GM23338 (cell line): ENCODE results near the gene PIAS1. TPM values are rescaled to one million over a fixed set of nuclear protein-coding genes. Genes with fewer than 3 reads are reported as not detected.

ENCODE experiments used
- ATAC-seq: fragments of 200-7000 bp; cut with Tn5 transposase; 3 replicates; pipeline ENCODE4 v1.9.1; 2020
- DNase-seq: peaks from one replicate; pipeline ENCODE4 v3.0.0-alpha.2; 2015; ENCODE audit warnings: low spot score
- H2AFZ ChIP-seq: fragments of 200-600 bp; sonication (generic); 2 replicates; pipeline ENCODE4 v1.8.0; 2016; ENCODE audit warnings: antibody characterized with exemption, mild to moderate bottlenecking, moderate library complexity
- H3F3A ChIP-seq: fragments of 200-600 bp; sonication (generic); replicated peaks from 2 replicates; pipeline ENCODE4 v1.8.0; 2017; ENCODE audit warnings: antibody characterized with exemption, mixed run types, low read depth
- H3K27ac ChIP-seq: fragments of 200-600 bp; sonication (generic); 2 replicates; pipeline ENCODE4 v1.6.1; 2016; ENCODE audit warnings: low read depth
- H3K27me3 ChIP-seq: fragments of 200-600 bp; sonication (generic); 2 replicates; pipeline ENCODE4 v1.8.0; 2016; ENCODE audit warnings: mild to moderate bottlenecking, mixed run types, moderate library complexity; ENCODE audit not compliant: insufficient read depth
- H3K36me3 ChIP-seq: fragments of 200-600 bp; sonication (generic); 2 replicates; pipeline ENCODE4 v1.8.0; 2016; ENCODE audit warnings: mild to moderate bottlenecking; ENCODE audit not compliant: insufficient read depth
- H3K4me1 ChIP-seq: fragments of 200-600 bp; sonication (generic); 2 replicates; pipeline ENCODE4 v1.8.0; 2016; ENCODE audit warnings: mild to moderate bottlenecking, moderate library complexity; ENCODE audit not compliant: insufficient read depth
- H3K4me2 ChIP-seq: fragments of 200-600 bp; sonication (generic); 2 replicates; pipeline ENCODE4 v1.7.1; 2017; ENCODE audit warnings: mixed run types
- H3K4me3 ChIP-seq: fragments of 200-600 bp; sonication (generic); 2 replicates; pipeline ENCODE4 v1.6.1; 2016; ENCODE audit warnings: mixed run types
- H3K79me2 ChIP-seq: fragments of 200-600 bp; sonication (generic); replicated peaks from 2 replicates; pipeline ENCODE4 v1.8.0; 2017; ENCODE audit warnings: mild to moderate bottlenecking; ENCODE audit not compliant: insufficient read depth
- H3K9me2 ChIP-seq: fragments of 200-600 bp; sonication (generic); 2 replicates; pipeline ENCODE4 v1.8.0; 2017; ENCODE audit not compliant: insufficient read depth
- H4K20me1 ChIP-seq: fragments of 200-600 bp; sonication (generic); replicated peaks from 2 replicates; pipeline ENCODE4 v1.8.0; 2017; ENCODE audit warnings: mild to moderate bottlenecking; ENCODE audit not compliant: insufficient read depth
- H3K27ac Mint-ChIP-seq: 2 replicates; pipeline ENCODE4 v1.8.0; 2020; ENCODE audit warnings: inconsistent platforms, mild to moderate bottlenecking, moderate library complexity, mixed read lengths
- H3K27me3 Mint-ChIP-seq: 3 replicates; pipeline ENCODE4 v1.8.0; 2022; ENCODE audit warnings: low read depth, mild to moderate bottlenecking, moderate library complexity, mixed read lengths, inconsistent platforms; ENCODE audit not compliant: insufficient read depth, poor library complexity
- H3K36me3 Mint-ChIP-seq: 3 replicates; pipeline ENCODE4 v1.8.0; 2021; ENCODE audit warnings: low read depth, mild to moderate bottlenecking, inconsistent platforms, moderate library complexity, mixed read lengths
- H3K4me1 Mint-ChIP-seq: 3 replicates; pipeline ENCODE4 v1.8.0; 2020; ENCODE audit warnings: mild to moderate bottlenecking, inconsistent platforms, mixed read lengths
- H3K4me3 Mint-ChIP-seq: 3 replicates; pipeline ENCODE4 v1.8.0; 2021; ENCODE audit warnings: moderate library complexity, mild to moderate bottlenecking, inconsistent platforms, mixed read lengths
- H3K9me3 Mint-ChIP-seq: 3 replicates; pipeline ENCODE4 v1.8.0; 2020; ENCODE audit warnings: moderate library complexity, mild to moderate bottlenecking, inconsistent platforms, mixed read lengths
- EZH2 ChIP-seq: fragments of 200-600 bp; sonication (generic); IDR thresholded peaks from one replicate; pipeline ENCODE4 v1.8.0; 2017; ENCODE audit warnings: antibody characterized with exemption, mild to moderate bottlenecking, low read depth; ENCODE audit not compliant: unreplicated experiment
- EZH2phosphoT487 ChIP-seq: fragments of 200-600 bp; sonication (generic); IDR thresholded peaks from one replicate; pipeline ENCODE4 v1.8.1; 2018; ENCODE audit warnings: antibody characterized with exemption; ENCODE audit not compliant: unreplicated experiment
- JUNB ChIP-seq: IDR thresholded peaks from one replicate; pipeline ENCODE4 v1.6.1; 2016; ENCODE audit warnings: antibody characterized with exemption; ENCODE audit not compliant: unreplicated experiment
- NANOG ChIP-seq: IDR thresholded peaks from 2 replicates; pipeline ENCODE4 v1.6.1; 2016; ENCODE audit warnings: antibody characterized with exemption, borderline replicate concordance
- POLR2AphosphoS5 ChIP-seq: IDR thresholded peaks from 2 replicates; pipeline ENCODE4 v1.6.1; 2016; ENCODE audit warnings: antibody characterized with exemption, low read depth
- STAT1 ChIP-seq: IDR thresholded peaks from one replicate; pipeline ENCODE4 v1.6.1; 2016; ENCODE audit warnings: antibody characterized with exemption; ENCODE audit not compliant: unreplicated experiment
- ZNF331 ChIP-seq: fragments of 250-450 bp; sonication (Bioruptor Pico); IDR thresholded peaks from 2 replicates; pipeline ENCODE4 v1.5.0; 2020; ENCODE audit warnings: low read depth, mild to moderate bottlenecking, moderate library complexity
- polyA plus RNA-seq: library from polyadenylated mRNA; unstranded; fragments of >200 nt; fragmentation: Nextera tagmentation; extraction: Ambion mirVana; gene quantifications from 2 replicates; pipeline ENCODE4 v1.2.1, GENCODE V29; 2016
- total RNA-seq: library from RNA; depleted of rRNA; stranded (reverse); fragments of >200 nt; shearing (Covaris generic); gene quantifications from 2 replicates; pipeline ENCODE4 v1.2.3, GENCODE V29; 2014
- TF ChIP-seq, protein P1 (sequence below): fragments of 250-450 bp; sonication (Bioruptor Pico); IDR thresholded peaks from 2 replicates; pipeline ENCODE4 v1.5.0; 2020; ENCODE audit warnings: mild to moderate bottlenecking, moderate library complexity
- TF ChIP-seq, protein P2 (sequence below): IDR thresholded peaks from 2 replicates; pipeline ENCODE4 v1.6.1; 2016; ENCODE audit warnings: antibody characterized with exemption
- TF ChIP-seq, protein P3 (sequence below), 2 experiments: fragments of 200-600 bp in 1 of 2; sonication (generic) in 1 of 2; conservative IDR thresholded peaks; 2 replicates each; pipeline versions ENCODE4 v1.5.1 to v1.6.1; 2016 to 2017; ENCODE audit warnings: antibody characterized with exemption in 2 of 2, low read depth in 2 of 2, mild to moderate bottlenecking in 2 of 2, moderate library complexity in 1 of 2

The PIAS1 gene
- total and polyA plus RNA-seq, 2 experiments from 2014 or later = 30.7 to 32.1 TPM

DNA sequence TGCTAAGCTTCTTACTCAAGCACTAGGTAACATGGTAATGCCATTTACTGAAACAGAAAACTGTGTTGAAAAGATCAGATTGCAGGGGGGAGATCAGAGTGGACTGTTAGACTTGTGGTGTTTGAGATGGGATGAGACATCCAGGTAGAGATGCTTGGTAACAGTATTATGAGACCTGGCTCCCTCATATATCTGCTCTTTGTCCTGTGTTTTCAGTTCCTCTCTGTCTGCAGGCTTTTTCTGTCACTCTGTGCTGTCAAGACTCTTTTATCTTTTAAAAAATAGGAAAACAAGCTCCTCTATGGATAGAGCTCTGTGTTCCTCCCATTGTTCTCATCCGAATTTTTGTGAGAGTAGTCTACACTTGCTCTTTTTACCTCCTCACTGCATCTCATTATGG lies 103.0 kb downstream of the PIAS1 start (continued):
- TF ChIP-seq STAT1 (no peak), ZNF331 (CRISPR knock-in tag) (no peak), NANOG (no peak)

DNA sequence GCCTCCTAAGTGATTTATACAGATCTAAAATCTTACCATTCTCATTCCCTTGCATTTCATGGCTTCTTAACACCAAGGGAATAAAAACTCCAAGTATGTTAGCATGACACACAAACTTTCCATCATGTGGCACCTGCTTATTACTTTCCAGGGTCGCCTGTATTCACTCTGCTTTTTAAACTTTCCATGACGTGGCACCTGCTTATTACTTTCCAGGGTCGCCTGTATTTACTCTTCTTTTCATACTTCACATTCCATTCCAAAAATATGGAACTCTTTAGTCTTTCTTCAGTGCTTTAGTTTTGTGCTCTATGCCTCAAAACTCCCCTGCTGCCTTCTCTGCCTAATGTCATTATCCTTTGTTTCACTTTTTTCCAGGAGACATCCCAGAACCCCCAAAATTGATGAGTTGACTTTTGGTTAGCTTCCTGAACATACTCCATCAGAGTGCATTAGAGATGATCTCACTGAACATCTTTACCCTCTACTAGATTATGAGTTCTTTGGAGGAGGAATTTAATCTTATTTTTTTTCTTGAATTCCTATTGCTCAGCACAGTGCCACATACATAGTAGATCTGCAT lies 104.0 kb downstream of the PIAS1 start:
- Mint-ChIP-seq H3K4me1 (no peaks in the 10 kb centered on the region), H3K27ac (no peak overlapping the region), H3K4me3 (no peak overlapping the region), H3K9me3 (no peaks in the 10 kb centered on the region; the same call in 1 of the 3 replicates), H3K36me3 (peaks cover 26% of the 10 kb centered on the region), H3K27me3 (no peaks in the 10 kb centered on the region)
- H3K9me2 ChIP-seq = no peaks in the 10 kb centered on the region
- peaks cover 11% of the 10 kb centered on the region for H3K36me3 ChIP-seq
- H3K4me1 ChIP-seq = no peaks in the 10 kb centered on the region
- TF ChIP-seq EZH2 (no peak), EZH2phosphoT487 (no peak)
- no peak overlapping the region for H3K4me3 ChIP-seq
- ATAC-seq (no peak), DNase-seq (no peak)
- H3F3A ChIP-seq = no peaks in the 10 kb centered on the region
- H3K27me3 ChIP-seq = no peaks in the 10 kb centered on the region
- H3K27ac ChIP-seq = no peak overlapping the region
- H3K79me2 ChIP-seq = no peaks in the 10 kb centered on the region
- H3K4me2 ChIP-seq = no peak overlapping the region
- H2AFZ ChIP-seq = no peak overlapping the region
- H4K20me1 ChIP-seq = no peaks in the 10 kb centered on the region

DNA sequence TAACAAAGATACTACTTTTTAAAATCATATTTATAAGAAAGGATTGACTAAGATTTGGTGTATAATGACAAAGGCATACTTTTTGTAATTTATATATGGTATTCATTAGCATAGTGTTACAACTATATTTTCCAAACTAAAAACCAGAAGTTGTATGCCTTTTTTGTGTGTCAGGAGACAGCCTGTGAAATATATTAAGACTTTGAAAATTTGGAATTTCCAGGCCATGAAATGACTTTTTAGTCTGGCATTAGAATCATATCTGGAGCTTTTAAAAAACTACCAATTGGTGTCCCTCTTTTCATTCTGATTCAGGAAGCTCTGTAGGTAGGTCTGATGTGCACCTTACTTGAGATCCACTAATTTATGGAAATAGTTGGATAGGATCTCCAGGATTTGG lies 109.1 kb downstream of the PIAS1 start:
- no peak overlapping the region for H3K4me2 ChIP-seq
- no peaks in the 10 kb centered on the region for H3K27me3 Mint-ChIP-seq
- H3K36me3 ChIP-seq = peaks cover 15% of the 10 kb centered on the region
- ATAC-seq (no peak), DNase-seq (no peak)
- peaks cover 32% of the 10 kb centered on the region for H3K36me3 Mint-ChIP-seq
- no peaks in the 10 kb centered on the region for H3K4me1 ChIP-seq
- H3K4me3 Mint-ChIP-seq = no peak overlapping the region
- H3K4me3 ChIP-seq = no peak overlapping the region
- H3K9me2 ChIP-seq = no peaks in the 10 kb centered on the region
- H3K27me3 ChIP-seq = no peaks in the 10 kb centered on the region
- no peaks in the 10 kb centered on the region; the same call in 1 of the 3 replicates for H3K9me3 Mint-ChIP-seq
- no peak overlapping the region for H2AFZ ChIP-seq
- no peaks in the 10 kb centered on the region for H3K79me2 ChIP-seq
- no peak overlapping the region for H3K27ac Mint-ChIP-seq
- no peaks in the 10 kb centered on the region for H3F3A ChIP-seq
- H3K27ac ChIP-seq = no peak overlapping the region
- H3K4me1 Mint-ChIP-seq = no peaks in the 10 kb centered on the region
- H4K20me1 ChIP-seq = no peaks in the 10 kb centered on the region
- TF ChIP-seq JUNB = no peak
- TF ChIP-seq, protein P1, sequence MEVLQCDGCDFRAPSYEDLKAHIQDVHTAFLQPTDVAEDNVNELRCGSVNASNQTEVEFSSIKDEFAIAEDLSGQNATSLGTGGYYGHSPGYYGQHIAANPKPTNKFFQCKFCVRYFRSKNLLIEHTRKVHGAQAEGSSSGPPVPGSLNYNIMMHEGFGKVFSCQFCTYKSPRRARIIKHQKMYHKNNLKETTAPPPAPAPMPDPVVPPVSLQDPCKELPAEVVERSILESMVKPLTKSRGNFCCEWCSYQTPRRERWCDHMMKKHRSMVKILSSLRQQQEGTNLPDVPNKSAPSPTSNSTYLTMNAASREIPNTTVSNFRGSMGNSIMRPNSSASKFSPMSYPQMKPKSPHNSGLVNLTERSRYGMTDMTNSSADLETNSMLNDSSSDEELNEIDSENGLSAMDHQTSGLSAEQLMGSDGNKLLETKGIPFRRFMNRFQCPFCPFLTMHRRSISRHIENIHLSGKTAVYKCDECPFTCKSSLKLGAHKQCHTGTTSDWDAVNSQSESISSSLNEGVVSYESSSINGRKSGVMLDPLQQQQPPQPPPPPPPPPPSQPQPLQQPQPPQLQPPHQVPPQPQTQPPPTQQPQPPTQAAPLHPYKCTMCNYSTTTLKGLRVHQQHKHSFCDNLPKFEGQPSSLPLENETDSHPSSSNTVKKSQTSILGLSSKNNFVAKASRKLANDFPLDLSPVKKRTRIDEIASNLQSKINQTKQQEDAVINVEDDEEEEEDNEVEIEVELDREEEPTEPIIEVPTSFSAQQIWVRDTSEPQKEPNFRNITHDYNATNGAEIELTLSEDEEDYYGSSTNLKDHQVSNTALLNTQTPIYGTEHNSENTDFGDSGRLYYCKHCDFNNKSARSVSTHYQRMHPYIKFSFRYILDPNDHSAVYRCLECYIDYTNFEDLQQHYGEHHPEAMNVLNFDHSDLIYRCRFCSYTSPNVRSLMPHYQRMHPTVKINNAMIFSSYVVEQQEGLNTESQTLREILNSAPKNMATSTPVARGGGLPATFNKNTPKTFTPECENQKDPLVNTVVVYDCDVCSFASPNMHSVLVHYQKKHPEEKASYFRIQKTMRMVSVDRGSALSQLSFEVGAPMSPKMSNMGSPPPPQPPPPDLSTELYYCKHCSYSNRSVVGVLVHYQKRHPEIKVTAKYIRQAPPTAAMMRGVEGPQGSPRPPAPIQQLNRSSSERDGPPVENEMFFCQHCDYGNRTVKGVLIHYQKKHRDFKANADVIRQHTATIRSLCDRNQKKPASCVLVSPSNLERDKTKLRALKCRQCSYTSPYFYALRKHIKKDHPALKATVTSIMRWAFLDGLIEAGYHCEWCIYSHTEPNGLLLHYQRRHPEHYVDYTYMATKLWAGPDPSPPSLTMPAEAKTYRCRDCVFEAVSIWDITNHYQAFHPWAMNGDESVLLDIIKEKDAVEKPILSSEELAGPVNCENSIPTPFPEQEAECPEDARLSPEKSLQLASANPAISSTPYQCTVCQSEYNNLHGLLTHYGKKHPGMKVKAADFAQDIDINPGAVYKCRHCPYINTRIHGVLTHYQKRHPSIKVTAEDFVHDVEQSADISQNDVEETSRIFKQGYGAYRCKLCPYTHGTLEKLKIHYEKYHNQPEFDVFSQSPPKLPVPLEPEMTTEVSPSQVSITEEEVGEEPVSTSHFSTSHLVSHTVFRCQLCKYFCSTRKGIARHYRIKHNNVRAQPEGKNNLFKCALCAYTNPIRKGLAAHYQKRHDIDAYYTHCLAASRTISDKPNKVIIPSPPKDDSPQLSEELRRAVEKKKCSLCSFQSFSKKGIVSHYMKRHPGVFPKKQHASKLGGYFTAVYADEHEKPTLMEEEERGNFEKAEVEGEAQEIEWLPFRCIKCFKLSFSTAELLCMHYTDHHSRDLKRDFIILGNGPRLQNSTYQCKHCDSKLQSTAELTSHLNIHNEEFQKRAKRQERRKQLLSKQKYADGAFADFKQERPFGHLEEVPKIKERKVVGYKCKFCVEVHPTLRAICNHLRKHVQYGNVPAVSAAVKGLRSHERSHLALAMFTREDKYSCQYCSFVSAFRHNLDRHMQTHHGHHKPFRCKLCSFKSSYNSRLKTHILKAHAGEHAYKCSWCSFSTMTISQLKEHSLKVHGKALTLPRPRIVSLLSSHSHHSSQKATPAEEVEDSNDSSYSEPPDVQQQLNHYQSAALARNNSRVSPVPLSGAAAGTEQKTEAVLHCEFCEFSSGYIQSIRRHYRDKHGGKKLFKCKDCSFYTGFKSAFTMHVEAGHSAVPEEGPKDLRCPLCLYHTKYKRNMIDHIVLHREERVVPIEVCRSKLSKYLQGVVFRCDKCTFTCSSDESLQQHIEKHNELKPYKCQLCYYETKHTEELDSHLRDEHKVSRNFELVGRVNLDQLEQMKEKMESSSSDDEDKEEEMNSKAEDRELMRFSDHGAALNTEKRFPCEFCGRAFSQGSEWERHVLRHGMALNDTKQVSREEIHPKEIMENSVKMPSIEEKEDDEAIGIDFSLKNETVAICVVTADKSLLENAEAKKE (CRISPR knock-in tag) = no peak
- TF ChIP-seq, protein P2, sequence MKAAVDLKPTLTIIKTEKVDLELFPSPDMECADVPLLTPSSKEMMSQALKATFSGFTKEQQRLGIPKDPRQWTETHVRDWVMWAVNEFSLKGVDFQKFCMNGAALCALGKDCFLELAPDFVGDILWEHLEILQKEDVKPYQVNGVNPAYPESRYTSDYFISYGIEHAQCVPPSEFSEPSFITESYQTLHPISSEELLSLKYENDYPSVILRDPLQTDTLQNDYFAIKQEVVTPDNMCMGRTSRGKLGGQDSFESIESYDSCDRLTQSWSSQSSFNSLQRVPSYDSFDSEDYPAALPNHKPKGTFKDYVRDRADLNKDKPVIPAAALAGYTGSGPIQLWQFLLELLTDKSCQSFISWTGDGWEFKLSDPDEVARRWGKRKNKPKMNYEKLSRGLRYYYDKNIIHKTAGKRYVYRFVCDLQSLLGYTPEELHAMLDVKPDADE = no peak
- no peak for TF ChIP-seq NANOG
- TF ChIP-seq, protein P3, sequence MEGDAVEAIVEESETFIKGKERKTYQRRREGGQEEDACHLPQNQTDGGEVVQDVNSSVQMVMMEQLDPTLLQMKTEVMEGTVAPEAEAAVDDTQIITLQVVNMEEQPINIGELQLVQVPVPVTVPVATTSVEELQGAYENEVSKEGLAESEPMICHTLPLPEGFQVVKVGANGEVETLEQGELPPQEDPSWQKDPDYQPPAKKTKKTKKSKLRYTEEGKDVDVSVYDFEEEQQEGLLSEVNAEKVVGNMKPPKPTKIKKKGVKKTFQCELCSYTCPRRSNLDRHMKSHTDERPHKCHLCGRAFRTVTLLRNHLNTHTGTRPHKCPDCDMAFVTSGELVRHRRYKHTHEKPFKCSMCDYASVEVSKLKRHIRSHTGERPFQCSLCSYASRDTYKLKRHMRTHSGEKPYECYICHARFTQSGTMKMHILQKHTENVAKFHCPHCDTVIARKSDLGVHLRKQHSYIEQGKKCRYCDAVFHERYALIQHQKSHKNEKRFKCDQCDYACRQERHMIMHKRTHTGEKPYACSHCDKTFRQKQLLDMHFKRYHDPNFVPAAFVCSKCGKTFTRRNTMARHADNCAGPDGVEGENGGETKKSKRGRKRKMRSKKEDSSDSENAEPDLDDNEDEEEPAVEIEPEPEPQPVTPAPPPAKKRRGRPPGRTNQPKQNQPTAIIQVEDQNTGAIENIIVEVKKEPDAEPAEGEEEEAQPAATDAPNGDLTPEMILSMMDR (conservative IDR thresholded peaks at IDR 0.05; ENCODE audit: low read depth in 2 of 2) = no peak
- TF ChIP-seq STAT1 = no peak
- TF ChIP-seq EZH2phosphoT487 = no peak
- no peak for TF ChIP-seq EZH2
- TF ChIP-seq ZNF331 (CRISPR knock-in tag) = no peak
- no peak for TF ChIP-seq POLR2AphosphoS5
